GM21723 (cell line): ENCODE results near the gene SH3BP4.

Source experiments
- ATAC-seq: cut with Tn5 transposase; IDR thresholded peaks from one replicate; pipeline ENCODE4 v1.9.1; 2021; ENCODE audit warnings: mild to moderate bottlenecking, moderate library complexity; ENCODE audit not compliant: unreplicated experiment

Gene SH3BP4, protein sequence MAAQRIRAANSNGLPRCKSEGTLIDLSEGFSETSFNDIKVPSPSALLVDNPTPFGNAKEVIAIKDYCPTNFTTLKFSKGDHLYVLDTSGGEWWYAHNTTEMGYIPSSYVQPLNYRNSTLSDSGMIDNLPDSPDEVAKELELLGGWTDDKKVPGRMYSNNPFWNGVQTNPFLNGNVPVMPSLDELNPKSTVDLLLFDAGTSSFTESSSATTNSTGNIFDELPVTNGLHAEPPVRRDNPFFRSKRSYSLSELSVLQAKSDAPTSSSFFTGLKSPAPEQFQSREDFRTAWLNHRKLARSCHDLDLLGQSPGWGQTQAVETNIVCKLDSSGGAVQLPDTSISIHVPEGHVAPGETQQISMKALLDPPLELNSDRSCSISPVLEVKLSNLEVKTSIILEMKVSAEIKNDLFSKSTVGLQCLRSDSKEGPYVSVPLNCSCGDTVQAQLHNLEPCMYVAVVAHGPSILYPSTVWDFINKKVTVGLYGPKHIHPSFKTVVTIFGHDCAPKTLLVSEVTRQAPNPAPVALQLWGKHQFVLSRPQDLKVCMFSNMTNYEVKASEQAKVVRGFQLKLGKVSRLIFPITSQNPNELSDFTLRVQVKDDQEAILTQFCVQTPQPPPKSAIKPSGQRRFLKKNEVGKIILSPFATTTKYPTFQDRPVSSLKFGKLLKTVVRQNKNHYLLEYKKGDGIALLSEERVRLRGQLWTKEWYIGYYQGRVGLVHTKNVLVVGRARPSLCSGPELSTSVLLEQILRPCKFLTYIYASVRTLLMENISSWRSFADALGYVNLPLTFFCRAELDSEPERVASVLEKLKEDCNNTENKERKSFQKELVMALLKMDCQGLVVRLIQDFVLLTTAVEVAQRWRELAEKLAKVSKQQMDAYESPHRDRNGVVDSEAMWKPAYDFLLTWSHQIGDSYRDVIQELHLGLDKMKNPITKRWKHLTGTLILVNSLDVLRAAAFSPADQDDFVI

DNA sequence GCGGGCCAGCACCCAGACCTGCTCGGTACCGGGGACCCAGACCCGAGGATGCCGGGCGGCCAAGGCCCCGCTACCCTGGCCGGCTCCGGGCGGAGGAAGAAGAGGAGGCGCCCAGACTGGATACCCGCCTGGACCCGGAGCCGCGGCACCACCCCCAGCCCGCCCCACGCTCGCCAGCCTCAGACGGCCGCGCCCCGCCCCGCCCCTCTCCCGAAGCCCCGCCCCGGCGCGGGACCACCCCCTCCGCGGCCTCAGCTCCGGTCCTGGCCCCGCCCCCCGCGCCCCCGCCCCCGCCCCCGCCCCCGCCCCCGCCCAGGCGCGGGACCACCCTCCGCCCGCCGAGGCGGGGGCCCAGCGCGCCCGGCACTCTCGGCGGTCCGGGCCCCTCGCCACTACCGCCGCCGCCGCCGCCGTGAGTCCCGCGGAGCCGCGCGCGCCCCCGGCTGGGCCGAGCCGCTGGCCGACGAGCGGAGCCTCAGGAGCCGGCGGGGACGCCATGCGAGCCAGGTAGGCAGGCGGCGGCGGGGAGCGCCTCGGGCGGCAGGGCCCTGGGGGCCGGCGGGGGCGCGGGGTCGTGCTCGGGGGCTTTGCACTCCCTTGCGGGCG lies at the start of gene SH3BP4:
Gene SH3BP4 (plus strand): TSS at position 354 of the 606 bp plus-strand sequence. CDS start 82,986 bp downstream, outside the sequence.
- ATAC-seq: no peak

DNA sequence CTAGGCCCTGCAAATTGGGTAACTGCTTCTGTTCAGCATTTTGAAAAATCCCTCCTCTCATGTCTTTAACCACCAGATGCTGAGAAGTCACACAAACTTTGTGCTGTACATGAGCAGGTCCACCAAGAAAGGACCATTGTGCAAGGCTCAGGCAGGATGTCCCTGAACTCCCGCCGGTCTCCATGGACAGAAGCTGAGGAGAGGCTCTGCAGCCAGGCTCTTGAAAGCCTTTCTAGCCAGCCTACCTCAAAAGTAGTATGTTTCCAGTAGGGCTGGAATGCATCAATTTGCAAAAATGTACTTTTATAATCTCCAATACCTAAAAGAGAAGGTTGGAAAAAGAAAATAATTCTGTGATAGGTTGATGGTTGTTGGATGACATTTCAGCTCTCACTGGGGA lies 47.0 kb upstream of the SH3BP4 start:
- ATAC-seq: no peak

DNA sequence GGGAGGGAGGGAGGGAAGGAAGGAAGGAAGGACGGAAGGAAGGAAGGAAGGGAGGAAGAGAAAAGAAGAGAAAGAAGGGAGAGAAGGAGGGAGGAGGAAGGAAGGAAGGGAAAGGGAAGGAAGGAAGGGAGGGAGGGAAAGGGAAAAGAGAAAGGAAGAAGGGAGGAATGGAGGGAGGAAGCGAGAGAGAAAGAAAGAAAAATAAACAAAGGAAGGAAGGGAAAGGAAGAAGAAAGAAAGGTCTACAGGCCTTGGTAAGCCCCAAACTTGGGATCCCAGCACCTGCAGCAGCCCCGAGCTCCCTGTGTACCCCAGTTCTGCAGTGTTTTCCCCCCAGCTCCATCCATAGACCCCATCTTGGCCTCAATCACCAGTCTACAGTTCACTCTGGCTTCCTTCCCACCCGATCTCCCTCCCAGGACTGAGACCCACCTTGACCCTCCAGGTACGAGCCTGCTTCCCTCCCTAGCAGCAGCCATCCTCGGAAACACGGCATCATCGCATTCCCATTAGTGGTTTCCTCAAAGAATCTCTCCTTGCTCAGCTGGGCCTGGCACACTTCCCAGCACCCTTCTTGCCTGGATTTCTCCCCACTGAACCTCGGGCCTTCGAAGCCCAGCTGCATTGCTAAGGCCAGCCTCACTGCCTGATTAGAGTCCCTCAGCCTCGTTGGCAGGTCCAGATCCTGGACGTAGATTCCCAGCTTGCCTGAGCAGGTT lies 46.1 kb upstream of the SH3BP4 start:
- no peak for ATAC-seq

DNA sequence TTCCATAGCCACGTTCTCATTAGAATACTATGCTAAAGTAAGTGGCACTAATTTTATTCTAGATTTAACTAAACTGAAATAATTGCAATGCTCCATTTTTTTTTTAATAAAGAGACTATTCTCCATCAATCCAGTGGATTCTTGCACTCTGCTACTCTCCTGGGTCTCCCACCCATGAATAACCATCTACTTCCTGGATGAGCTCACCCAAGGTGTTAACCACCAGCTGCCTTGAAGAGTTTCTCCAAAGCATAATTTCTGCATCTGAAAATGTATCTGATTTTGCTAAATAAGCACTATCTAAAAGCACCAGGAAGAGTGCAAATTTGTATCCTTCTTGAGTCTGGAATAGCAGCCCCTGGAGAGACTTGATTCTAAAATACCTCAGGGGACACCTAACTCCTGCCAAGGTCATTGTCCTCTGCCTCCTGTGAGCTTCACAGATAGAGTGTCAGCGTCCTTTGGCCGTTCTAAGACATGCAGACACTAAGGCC lies 41.6 kb upstream of the SH3BP4 start:
- ATAC-seq: no peak

DNA sequence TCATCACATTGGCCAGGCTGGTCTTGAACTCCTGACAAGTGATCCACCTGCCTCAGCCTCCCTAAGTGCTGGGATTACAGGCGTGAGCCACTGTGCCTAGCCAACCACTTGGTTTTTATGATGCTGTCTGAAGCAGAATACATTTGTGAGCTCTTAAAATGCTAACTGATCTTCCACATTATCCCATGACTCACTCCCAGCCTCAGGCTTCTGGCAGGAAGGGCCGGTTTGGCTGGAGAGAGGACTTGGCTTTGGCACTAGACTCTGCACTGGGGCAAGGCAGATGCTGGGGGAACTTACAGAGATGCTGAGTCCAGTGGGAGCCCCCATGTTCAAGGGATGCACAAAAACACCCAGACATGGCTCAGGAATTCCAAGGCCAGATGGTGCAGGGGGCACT lies 40.5 kb upstream of the SH3BP4 start:
- no peak for ATAC-seq

DNA sequence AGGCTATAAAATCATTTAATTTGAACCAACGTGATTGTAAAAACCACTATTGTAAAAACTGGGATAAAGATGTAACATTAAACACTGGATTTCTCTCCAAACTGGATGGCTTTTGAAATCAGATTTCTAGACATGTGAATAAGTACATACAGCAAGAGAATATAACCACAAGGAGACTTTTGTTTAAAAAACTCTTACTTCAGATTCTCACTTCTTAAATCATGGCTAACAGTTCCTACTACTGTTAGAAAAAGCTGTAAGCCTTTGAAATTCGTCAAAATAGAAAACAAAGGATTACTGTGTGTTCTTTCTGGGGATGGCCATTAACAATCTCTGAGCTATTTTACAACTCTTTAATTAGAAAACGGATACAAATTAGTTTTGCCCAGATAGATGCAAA lies 39.4 kb upstream of the SH3BP4 start:
- no peak for ATAC-seq

DNA sequence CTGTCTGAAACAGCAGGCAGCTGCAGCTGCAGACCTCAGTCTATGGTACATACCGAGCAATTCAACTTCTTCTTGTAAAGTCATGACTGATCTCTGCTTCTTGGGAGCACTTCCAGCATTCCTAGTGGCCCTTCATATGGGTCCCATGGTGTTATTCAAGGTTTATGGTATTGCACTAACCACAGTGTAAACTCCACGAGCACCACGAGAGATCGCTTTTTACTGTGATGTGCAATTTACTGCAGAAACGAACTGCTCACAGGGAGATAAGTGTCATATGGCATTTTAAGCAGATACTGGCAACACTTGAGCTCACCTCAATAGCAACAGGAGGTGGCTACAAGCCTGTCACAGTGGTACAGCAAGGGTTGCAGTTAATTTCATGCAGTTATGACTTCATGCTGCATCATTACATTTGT lies 38.6 kb upstream of the SH3BP4 start:
- no peak for ATAC-seq

DNA sequence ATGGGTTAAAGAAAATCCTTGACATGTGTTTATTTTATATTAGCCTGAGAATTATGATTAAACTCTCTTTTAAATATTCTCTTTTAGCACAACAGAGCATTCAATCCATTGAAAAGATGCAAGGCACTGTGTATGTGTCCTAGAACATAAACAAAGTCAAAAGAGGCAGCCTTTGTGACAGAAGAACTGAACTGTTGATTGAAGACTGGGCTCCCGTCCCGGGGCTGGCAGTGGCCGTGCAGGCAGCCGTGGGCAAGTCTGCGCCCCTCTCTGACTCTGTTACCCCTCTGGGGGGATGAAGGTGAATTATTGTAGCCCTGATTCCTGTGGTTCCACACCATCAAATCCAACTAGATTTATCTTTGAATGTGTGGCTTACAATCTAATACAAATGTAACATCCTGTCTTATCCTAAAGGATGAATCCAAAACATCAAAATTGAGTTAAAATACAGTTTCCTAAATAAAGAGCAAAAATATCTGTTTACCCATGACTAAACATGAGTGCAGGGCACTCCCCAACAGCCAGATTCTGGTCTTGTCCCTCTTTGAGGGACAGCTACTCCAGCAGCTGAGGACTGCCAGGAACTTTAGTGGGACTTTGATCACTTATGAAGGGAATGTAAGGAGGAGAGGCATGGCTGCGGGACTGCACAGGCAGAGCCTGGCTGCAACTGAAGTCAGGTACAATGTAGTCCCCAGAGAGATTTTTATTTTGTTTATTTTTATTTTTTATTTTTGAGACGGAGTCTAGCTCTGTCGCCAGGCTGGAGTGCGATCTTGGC lies 37.3 kb upstream of the SH3BP4 start:
- ATAC-seq: no peak

DNA sequence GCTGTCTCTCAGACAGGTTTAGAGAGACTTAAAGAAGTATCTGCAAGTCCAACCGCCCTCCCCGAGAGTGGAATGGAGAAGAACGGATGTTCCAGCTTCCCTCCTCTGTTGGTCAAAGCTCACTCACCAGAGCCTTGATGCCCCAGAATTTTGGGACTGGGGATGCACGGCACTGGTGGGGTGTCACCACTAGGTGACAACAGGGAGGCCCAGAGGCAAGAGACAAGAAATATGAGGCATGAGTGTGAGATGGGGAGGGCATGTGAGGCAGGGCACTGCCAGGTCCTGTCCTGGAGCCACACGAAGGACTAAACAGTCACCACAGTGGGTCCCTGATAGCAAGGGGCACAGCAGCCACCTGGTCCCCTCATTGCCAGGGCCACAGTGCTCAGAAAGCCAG lies 35.1 kb upstream of the SH3BP4 start:
- ATAC-seq: no peak

DNA sequence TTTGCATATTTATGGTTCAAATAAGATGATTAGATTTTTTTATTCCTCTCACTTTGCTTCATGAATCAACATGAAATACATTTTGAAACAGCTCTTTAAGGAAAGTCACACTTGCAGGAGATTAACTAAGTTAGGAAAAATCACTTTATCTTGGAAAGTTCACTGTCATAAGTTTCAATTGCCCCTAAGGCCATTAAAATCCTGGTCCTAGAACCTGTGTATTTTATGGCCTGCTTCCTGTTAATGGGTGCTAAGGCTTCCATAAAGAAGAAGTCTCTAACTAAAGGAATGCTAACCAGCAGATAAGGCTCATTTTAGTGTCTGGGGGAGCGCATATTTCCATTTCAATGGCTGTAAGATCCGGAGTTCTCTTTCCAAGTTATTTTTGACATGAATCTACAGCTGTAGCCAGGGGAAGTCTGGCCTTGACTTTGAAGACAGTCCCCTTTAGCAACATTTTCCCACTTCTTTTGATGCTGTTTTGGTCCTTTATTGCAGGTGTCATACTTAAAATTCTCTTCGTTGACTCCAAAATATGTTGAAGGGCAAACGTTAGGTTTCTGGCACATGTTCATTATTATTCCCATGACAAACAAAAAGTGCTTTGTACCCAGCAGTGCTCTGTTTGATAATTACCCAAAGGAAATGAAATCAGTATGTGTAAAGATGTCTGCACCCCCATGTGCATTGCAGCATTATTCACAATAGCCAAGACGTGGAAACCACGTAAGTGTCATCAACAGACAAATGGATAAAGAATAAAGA lies 34.4 kb upstream of the SH3BP4 start:
- ATAC-seq: no peak

DNA sequence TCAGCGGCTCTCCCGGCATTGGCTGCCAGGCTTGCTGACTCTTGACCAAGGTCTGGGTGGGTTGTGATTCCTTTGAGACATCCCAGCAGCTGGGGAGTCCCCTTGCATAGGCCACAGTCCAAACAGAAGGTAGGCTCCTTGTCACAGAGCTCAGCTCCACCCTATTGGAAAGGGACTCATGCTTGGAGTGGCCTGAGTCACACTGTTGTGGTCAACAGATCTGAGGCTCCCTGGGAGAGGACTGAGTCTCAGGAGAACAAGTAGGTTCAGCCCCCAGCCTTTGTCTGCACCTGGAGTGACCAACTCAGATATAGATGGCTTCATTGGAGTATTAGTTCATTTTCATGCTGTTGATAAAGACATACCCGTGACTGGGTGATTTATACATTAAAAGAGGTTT lies 32.1 kb upstream of the SH3BP4 start:
- no peak for ATAC-seq

DNA sequence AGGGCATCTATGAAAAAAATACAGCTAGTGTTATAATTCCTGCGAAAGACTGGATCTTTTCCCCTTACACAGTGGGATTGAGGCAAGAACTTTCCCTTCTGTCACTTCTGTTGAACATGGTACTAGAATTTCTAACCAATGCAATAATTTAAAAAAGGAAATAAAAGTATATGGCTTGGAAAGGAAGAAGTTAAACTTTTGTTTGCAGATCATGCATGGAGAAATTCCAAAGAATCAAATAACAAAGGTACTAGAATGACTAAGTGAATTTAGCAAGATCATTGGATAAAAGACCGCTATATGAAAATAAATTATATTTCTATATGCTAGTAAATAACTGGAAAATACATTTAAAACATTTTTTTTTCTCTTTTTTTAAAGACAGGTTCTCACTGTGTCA lies 31.0 kb upstream of the SH3BP4 start:
- no peak for ATAC-seq

DNA sequence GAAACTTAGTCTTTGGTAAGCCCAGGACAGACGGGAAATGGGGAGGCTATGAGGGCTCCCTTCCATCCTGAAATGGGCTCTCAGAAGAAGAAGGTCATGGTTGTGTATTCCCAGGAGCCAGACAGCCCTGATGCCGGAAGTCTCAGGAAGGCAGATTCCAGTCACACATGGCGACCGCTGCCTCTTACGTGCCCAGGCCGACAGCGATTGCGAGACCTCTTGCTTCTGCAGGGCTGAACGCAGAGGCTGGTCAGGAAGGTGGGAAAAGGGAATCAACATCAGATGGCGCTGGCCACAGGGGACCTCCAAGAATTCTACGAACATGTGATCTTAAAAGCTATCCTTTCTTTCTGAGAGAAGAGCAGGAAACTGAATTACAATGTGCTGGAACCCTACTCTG lies 22.8 kb upstream of the SH3BP4 start:
- no peak for ATAC-seq

DNA sequence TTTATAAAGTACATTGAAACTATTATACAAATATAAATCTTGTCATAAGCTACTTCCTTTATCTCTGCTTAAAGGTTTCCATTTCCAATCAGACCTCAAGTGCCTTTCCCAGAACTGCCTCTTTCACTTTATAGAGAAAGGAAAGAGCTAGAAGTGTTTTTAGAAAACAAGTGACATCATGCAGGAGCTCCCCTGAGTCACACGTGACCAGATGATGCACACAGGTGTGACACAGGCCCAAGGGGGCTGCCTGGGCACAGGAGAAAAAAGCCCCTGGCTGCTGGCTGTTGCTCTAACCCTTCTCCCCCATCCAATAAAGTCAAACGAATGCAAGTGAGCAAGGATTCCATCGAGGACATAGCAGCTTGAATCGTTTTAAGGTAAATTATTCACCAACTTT lies 21.4 kb upstream of the SH3BP4 start:
- ATAC-seq: no peak

DNA sequence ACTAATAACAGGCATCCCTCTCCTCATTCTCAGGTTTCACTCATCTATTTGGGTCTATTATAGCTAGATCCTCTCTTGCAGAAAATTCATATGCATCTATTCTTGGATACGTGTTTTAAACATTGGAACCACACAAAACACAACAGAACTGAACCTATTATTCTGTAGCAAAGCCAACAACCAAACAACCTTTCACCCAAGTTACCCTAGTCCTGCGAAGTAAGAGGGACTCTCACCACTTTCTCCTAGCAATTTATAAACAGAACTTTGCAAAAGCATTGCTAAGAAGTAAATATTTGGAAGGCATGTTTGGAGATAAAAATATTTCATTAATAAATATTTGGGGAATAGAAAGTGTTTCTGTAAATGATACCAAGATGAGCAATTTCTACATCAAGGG lies 20.4 kb upstream of the SH3BP4 start:
- no peak for ATAC-seq

DNA sequence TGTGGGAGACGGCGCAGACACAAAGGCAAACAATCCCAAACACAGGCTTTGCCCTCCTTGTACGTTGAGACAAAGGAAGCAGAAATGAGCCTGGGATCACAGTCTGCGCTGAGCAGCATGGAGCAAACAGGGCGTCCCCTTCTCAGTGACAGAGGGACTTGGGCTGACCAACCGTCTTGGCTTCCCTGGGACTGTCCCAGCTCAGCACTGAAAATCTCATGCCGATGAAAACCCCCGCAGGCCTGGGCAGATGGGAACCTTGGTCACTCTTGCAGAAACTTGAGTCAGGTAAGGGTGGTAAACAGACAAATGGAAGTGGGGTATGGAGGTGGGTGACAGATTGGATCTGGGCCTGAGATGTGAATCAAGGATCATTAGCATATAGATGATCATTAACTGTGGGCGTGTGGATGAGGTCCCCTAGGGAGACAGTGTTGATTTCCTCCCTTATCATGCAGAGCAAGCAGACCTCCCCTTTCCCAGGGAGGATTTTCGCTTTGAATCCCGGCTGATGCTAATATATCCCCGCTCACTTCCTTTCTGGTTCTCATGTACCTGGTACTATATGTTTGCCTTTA lies 19.1 kb upstream of the SH3BP4 start:
- no peak for ATAC-seq

DNA sequence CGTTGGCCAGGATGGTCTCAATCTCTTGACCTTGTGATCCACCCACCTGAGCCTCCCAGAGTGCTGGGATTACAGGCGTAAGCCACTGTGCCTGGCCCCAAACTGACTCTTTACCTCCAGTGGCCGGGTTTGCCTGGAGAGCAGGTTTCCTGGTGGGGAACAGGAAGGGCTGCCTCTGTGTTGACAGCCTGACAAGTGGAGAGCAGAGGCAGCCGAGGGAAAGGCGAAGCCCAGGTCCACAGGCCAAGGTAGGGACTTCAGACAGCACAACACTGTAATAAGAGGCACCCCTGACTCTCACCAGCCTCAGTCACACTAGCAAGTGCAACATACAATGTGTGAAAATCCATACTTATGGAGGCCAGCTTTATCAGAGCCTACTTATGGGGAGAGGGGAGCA lies 16.5 kb upstream of the SH3BP4 start:
- ATAC-seq: no peak

DNA sequence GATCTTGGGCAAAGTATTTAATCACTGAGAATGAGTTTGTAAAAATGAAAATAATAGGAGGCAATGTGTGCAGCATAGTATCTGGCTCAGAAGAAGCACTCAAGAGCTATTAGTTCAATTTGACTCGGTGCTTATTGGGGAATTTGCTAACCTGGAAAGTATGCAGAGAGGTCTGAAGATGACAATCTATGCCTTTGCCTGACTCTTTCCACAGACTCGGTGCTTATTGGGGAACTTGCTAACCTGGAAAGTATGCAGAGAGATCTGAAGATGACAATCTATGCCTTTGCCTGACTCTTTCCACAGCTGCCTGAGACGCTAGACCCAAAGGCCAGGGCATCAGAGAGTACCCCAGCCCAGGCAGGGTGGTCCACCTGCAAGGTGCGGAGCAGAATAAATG lies 12.2 kb upstream of the SH3BP4 start:
- no peak for ATAC-seq

DNA sequence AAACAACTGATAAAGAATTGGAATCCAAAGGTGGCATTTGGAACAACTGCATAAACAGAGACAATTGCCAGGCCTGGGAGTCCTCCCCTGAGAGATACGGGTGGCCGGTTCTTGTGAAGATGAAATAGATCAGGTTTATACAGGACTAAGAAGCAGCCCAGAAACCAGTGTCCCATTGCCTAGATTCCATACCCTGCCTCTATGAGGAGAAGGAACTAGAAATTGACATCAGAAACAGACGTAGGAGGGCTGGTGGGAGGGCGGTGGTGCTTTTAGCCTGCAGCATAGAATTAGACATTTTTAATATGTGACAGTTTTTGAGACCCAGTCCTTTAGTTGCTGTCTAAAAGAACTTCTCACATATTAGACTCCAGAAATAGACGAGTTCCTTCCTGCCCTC lies 11.8 kb upstream of the SH3BP4 start:
- ATAC-seq: no peak
